ENCODE results near the gene ERGIC3. TPM values are rescaled to one million over a fixed set of nuclear protein-coding genes. Genes with fewer than 3 reads are reported as not detected.

Gene ERGIC3
- total RNA-seq = 328 TPM

DNA sequence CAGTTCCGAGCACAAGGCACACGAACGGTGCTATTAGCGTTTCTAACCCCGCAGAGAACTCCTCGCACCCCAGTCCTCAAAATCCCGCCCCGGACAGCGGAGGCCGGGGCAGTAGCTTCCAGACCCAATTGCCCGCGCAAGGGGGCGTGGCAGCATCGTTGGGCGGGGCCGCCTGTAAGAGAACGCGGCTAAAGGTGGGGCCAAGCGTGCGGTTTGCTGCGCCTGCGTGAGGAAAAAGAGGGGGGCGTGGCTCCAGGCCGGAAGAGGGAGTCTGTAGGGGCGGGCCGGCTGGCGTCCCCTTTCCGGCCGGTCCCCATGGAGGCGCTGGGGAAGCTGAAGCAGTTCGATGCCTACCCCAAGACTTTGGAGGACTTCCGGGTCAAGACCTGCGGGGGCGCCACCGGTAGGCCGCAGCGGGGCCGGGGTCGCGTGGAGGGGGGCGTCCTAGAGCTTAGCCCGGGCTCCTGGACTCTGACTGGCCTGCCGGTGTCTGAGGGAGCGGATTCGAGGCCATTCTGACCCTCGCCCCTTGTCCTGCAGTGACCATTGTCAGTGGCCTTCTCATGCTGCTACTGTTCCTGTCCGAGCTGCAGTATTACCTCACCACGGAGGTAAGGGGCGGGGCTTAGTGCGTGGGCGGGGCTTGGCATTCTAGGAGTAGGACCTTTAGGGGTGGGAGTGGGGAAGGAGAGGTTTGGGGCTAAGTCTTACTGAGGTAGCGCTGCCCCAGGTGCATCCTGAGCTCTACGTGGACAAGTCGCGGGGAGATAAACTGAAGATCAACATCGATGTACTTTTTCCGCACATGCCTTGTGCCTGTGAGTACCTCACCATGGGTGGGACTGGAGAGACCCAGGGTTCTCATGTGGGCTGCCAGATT lies at the start of gene ERGIC3:
ERGIC3 (plus strand) TSS at position 296 of the 880 bp plus-strand sequence; CDS start at position 316, 20 bp downstream.
- H3K4me1 ChIP-seq (ENCODE audit: control insufficient read depth in 3 of 3, insufficient read depth in 3 of 3, low read length in 3 of 3) = peaks cover 11 to 18% (median 12%) of the 10 kb centered on the region in 3 donors
- peak within 1 kb of the TSS; percentile 86 to 95 (median 94) for H3K4me3 ChIP-seq (ENCODE audit: low read length in 3 of 3)
- peak within 1 kb of the TSS; percentile 47 for H3K27ac ChIP-seq (ENCODE audit: low read depth, low read length)
- H3K9ac ChIP-seq (ENCODE audit: low read depth in 1 of 3, low read length in 3 of 3) = peak within 1 kb of the TSS; percentile 70 to 86 (median 82)
- H3K27me3 ChIP-seq (ENCODE audit: control insufficient read depth in 3 of 3, insufficient read depth in 3 of 3, low read length in 3 of 3) = no peaks in the 10 kb centered on the region
- no peaks in the 10 kb centered on the region for H3K9me3 ChIP-seq (ENCODE audit: control insufficient read depth in 3 of 3, low read length in 3 of 3)
- peaks cover 2 to 6% (median 4%) of the 10 kb centered on the region in 3 donors for H3K36me3 ChIP-seq (ENCODE audit: control insufficient read depth in 3 of 3, insufficient read depth in 3 of 3, low read length in 3 of 3)

DNA sequence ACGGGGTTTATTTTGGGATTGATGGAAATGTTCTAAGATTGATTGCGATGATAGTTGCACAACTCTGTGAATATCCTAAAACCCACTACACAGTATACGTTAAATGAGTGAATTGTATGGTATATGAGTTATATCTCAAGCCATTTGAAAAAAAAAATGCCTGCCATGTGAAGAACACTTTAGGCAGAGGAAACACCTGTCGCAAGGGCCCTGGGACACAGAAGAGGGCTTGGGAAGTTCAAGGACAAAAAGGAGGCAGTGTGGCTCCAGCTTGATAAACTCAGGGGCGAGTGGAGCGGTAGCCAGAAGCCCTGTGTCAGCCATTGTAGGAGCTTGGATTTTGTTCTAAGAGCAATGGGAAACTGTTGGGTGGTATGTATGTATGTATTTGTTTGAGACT lies 49.5 kb upstream of the ERGIC3 start:
- Histone ChIP-seq H3K9ac (ENCODE audit: low read depth in 1 of 3, low read length in 3 of 3) (no peak overlapping the region), H3K9me3 (ENCODE audit: control insufficient read depth in 3 of 3, low read length in 3 of 3) (no peaks in the 10 kb centered on the region), H3K27me3 (ENCODE audit: control insufficient read depth in 3 of 3, insufficient read depth in 3 of 3, low read length in 3 of 3) (no peaks in the 10 kb centered on the region), H3K4me3 (ENCODE audit: low read length in 3 of 3) (no peak overlapping the region), H3K4me1 (ENCODE audit: control insufficient read depth in 3 of 3, insufficient read depth in 3 of 3, low read length in 3 of 3) (peaks cover 27 to 30% (median 29%) of the 10 kb centered on the region in 3 donors), H3K36me3 (ENCODE audit: control insufficient read depth in 3 of 3, insufficient read depth in 3 of 3, low read length in 3 of 3) (peaks cover 34 to 61% (median 38%) of the 10 kb centered on the region in 3 donors), H3K27ac (ENCODE audit: low read depth, low read length) (no peak overlapping the region)

DNA sequence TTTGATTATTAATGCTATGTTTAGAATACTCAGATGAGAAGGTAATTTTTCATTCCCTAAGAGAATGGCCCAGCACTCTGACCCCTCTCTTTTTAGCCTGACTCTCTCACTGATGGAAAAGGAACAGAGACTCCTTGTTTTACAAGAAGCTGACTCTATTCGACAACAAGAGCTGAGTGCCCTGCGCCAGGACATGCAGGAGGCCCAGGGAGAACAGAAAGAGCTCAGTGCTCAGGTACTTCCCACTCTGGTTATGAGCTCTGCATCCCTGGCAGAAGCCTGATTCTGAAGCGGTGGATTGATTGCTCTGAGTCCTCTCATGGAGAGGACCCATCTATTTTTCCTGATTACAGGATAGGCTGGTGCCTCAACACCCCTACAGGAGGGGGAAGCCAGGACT lies 45.4 kb upstream of the ERGIC3 start:
- peak overlapping the region; percentile 36 to 66 (median 48) for H3K9ac ChIP-seq (ENCODE audit: low read depth in 1 of 3, low read length in 3 of 3)
- H3K27me3 ChIP-seq (ENCODE audit: control insufficient read depth in 3 of 3, insufficient read depth in 3 of 3, low read length in 3 of 3) = no peaks in the 10 kb centered on the region
- peak overlapping the region; percentile 77 for H3K27ac ChIP-seq (ENCODE audit: low read depth, low read length)
- peaks cover 38 to 42% (median 42%) of the 10 kb centered on the region in 3 donors for H3K4me1 ChIP-seq (ENCODE audit: control insufficient read depth in 3 of 3, insufficient read depth in 3 of 3, low read length in 3 of 3)
- no peaks in the 10 kb centered on the region for H3K9me3 ChIP-seq (ENCODE audit: control insufficient read depth in 3 of 3, low read length in 3 of 3)
- H3K4me3 ChIP-seq (ENCODE audit: low read length in 3 of 3) = no peak overlapping the region
- peaks cover 26 to 61% (median 41%) of the 10 kb centered on the region in 3 donors for H3K36me3 ChIP-seq (ENCODE audit: control insufficient read depth in 3 of 3, insufficient read depth in 3 of 3, low read length in 3 of 3)

DNA sequence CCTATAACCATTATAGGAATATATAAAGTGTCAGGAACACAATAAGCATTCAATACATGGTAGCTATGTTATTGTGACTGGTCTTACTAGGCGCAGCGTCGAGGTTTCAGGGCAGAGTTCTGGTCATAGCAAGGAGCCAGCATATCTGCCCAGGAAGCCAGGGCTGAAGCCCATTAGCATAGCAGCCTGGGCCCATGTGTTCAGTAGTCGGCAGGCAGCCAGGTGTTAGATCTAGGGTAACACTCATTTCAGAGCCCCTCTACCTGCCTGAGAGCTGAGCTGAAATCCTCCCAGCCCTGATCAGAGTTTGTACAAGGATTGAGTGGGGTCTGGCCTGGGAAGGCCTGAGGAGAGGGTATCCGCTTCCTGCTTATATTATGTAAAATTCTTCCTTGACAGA lies 44.6 kb upstream of the ERGIC3 start:
- peaks cover 31 to 62% (median 49%) of the 10 kb centered on the region in 3 donors for H3K36me3 ChIP-seq (ENCODE audit: control insufficient read depth in 3 of 3, insufficient read depth in 3 of 3, low read length in 3 of 3)

DNA sequence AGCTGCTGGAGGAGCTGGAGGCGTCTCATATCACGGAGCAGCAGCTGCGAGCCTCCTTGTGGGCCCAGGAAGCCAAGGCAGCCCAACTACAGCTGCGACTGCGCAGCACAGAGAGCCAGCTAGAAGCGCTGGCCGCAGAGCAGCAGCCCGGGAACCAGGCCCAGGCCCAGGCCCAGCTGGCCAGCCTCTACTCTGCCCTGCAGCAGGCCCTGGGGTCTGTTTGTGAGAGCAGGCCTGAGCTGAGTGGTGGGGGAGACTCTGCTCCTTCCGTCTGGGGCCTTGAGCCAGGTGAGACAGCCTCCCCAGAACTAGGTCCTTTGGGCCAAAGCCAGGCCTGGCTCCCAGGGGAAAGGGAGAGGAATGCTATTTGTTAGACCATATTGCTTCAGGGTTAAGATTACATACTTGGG lies 44.1 kb upstream of the ERGIC3 start:
- no peaks in the 10 kb centered on the region for H3K9me3 ChIP-seq (ENCODE audit: control insufficient read depth in 3 of 3, low read length in 3 of 3)
- no peaks in the 10 kb centered on the region for H3K27me3 ChIP-seq (ENCODE audit: control insufficient read depth in 3 of 3, insufficient read depth in 3 of 3, low read length in 3 of 3)
- peaks cover 38 to 42% (median 42%) of the 10 kb centered on the region in 3 donors for H3K4me1 ChIP-seq (ENCODE audit: control insufficient read depth in 3 of 3, insufficient read depth in 3 of 3, low read length in 3 of 3)
- H3K36me3 ChIP-seq (ENCODE audit: control insufficient read depth in 3 of 3, insufficient read depth in 3 of 3, low read length in 3 of 3) = peaks cover 32 to 64% (median 53%) of the 10 kb centered on the region in 3 donors
- H3K4me3 ChIP-seq (ENCODE audit: low read length in 3 of 3) = no peak overlapping the region
- H3K9ac ChIP-seq (ENCODE audit: low read depth in 1 of 3, low read length in 3 of 3) = peak overlapping the region; percentile 36 to 66 (median 55)
- H3K27ac ChIP-seq (ENCODE audit: low read depth, low read length) = peak overlapping the region; percentile 77

More for the DNA sequence above, 44.6 kb upstream of the ERGIC3 start:
- Histone ChIP-seq H3K27me3 (ENCODE audit: control insufficient read depth in 3 of 3, insufficient read depth in 3 of 3, low read length in 3 of 3) (no peaks in the 10 kb centered on the region), H3K9me3 (ENCODE audit: control insufficient read depth in 3 of 3, low read length in 3 of 3) (no peaks in the 10 kb centered on the region), H3K27ac (ENCODE audit: low read depth, low read length) (peak overlapping the region; percentile 77), H3K4me1 (ENCODE audit: control insufficient read depth in 3 of 3, insufficient read depth in 3 of 3, low read length in 3 of 3) (peaks cover 38 to 42% (median 42%) of the 10 kb centered on the region in 3 donors), H3K4me3 (ENCODE audit: low read length in 3 of 3) (no peak overlapping the region), H3K9ac (ENCODE audit: low read depth in 1 of 3, low read length in 3 of 3) (peak overlapping the region; percentile 36 to 66 (median 55))

DNA sequence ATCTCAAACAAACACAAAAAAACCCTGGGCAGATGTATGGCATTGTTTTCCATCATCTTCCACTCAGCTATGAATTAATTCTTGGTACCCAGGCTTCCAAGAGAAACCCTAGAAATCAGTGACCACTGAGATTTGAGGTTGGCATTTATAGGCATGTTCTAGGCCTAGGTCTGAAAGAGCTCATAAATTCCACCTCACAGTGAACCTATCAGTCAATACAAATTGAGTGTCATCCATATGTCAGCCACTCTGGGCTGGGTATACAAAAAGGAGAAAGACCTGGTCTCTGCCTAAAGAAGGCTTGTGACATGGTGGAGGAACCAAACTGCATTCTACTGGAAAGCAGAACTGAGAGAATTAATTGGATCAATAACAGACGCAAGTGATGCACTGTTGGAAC lies 42.6 kb upstream of the ERGIC3 start:
- H3K9me3 ChIP-seq (ENCODE audit: control insufficient read depth in 3 of 3, low read length in 3 of 3) = no peaks in the 10 kb centered on the region
- H3K4me1 ChIP-seq (ENCODE audit: control insufficient read depth in 3 of 3, insufficient read depth in 3 of 3, low read length in 3 of 3) = peaks cover 40 to 42% (median 41%) of the 10 kb centered on the region in 3 donors
- H3K9ac ChIP-seq (ENCODE audit: low read depth in 1 of 3, low read length in 3 of 3) = peak overlapping the region in 1 of 3 donors; percentile 10
- H3K36me3 ChIP-seq (ENCODE audit: control insufficient read depth in 3 of 3, insufficient read depth in 3 of 3, low read length in 3 of 3) = peaks cover 39 to 65% (median 59%) of the 10 kb centered on the region in 3 donors
- no peak overlapping the region for H3K4me3 ChIP-seq (ENCODE audit: low read length in 3 of 3)
- no peak overlapping the region for H3K27ac ChIP-seq (ENCODE audit: low read depth, low read length)
- H3K27me3 ChIP-seq (ENCODE audit: control insufficient read depth in 3 of 3, insufficient read depth in 3 of 3, low read length in 3 of 3) = no peaks in the 10 kb centered on the region

DNA sequence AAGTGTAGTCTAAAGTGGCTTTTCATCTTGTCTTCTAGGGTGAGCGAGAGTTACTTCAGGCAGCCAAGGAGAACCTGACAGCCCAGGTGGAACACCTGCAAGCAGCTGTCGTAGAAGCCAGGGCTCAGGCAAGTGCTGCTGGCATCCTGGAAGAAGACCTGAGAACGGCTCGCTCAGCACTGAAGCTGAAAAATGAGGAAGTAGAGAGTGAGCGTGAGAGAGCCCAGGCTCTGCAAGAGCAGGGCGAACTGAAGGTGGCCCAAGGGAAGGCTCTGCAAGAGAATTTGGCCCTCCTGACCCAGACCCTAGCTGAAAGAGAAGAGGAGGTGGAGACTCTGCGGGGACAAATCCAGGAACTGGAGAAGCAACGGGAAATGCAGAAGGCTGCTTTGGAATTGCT lies 39.5 kb upstream of the ERGIC3 start:
- Histone ChIP-seq H3K4me3 (ENCODE audit: low read length in 3 of 3) (no peak overlapping the region), H3K27ac (ENCODE audit: low read depth, low read length) (no peak overlapping the region), H3K27me3 (ENCODE audit: control insufficient read depth in 3 of 3, insufficient read depth in 3 of 3, low read length in 3 of 3) (no peaks in the 10 kb centered on the region), H3K4me1 (ENCODE audit: control insufficient read depth in 3 of 3, insufficient read depth in 3 of 3, low read length in 3 of 3) (peaks cover 11 to 15% (median 14%) of the 10 kb centered on the region in 3 donors), H3K9me3 (ENCODE audit: control insufficient read depth in 3 of 3, low read length in 3 of 3) (no peaks in the 10 kb centered on the region), H3K36me3 (ENCODE audit: control insufficient read depth in 3 of 3, insufficient read depth in 3 of 3, low read length in 3 of 3) (peaks cover 39 to 64% (median 64%) of the 10 kb centered on the region in 3 donors), H3K9ac (ENCODE audit: low read depth in 1 of 3, low read length in 3 of 3) (no peak overlapping the region)

DNA sequence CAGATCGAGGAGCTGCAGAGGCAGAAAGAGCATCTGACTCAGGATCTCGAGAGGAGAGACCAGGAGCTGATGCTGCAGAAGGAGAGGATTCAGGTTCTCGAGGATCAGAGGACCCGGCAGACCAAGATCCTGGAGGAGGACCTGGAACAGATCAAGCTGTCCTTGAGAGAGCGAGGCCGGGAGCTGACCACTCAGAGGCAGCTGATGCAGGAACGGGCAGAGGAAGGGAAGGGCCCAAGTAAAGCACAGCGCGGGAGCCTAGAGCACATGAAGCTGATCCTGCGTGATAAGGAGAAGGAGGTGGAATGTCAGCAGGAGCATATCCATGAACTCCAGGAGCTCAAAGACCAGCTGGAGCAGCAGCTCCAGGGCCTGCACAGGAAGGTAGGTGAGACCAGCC lies 38.6 kb upstream of the ERGIC3 start:
- Histone ChIP-seq H3K36me3 (ENCODE audit: control insufficient read depth in 3 of 3, insufficient read depth in 3 of 3, low read length in 3 of 3) (peaks cover 43 to 70% (median 60%) of the 10 kb centered on the region in 3 donors), H3K9me3 (ENCODE audit: control insufficient read depth in 3 of 3, low read length in 3 of 3) (no peaks in the 10 kb centered on the region), H3K27me3 (ENCODE audit: control insufficient read depth in 3 of 3, insufficient read depth in 3 of 3, low read length in 3 of 3) (no peaks in the 10 kb centered on the region), H3K9ac (ENCODE audit: low read depth in 1 of 3, low read length in 3 of 3) (peak overlapping the region in 1 of 3 donors; percentile 8), H3K4me1 (ENCODE audit: control insufficient read depth in 3 of 3, insufficient read depth in 3 of 3, low read length in 3 of 3) (peaks cover 2 to 6% (median 5%) of the 10 kb centered on the region in 3 donors), H3K27ac (ENCODE audit: low read depth, low read length) (no peak overlapping the region), H3K4me3 (ENCODE audit: low read length in 3 of 3) (no peak overlapping the region)

DNA sequence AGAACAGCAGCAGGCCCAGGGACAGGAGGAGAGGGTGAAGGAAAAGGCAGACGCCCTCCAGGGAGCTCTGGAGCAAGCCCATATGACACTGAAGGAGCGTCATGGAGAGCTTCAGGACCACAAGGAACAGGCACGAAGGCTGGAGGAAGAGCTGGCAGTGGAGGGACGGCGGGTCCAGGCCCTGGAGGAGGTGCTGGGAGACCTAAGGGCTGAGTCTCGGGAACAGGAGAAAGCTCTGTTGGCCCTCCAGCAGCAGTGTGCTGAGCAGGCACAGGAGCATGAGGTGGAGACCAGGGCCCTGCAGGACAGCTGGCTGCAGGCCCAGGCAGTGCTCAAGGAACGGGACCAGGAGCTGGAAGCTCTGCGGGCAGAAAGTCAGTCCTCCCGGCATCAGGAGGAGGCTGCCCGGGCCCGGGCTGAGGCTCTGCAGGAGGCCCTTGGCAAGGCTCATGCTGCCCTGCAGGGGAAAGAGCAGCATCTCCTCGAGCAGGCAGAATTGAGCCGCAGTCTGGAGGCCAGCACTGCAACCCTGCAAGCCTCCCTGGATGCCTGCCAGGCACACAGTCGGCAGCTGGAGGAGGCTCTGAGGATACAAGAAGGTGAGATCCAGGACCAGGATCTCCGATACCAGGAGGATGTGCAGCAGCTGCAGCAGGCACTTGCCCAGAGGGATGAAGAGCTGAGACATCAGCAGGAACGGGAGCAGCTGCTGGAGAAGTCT lies 37.9 kb upstream of the ERGIC3 start:
- H3K4me3 ChIP-seq (ENCODE audit: low read length in 3 of 3) = no peak overlapping the region
- peaks cover 49 to 72% (median 66%) of the 10 kb centered on the region in 3 donors for H3K36me3 ChIP-seq (ENCODE audit: control insufficient read depth in 3 of 3, insufficient read depth in 3 of 3, low read length in 3 of 3)
- peak overlapping the region in 1 of 3 donors; percentile 16 for H3K9ac ChIP-seq (ENCODE audit: low read depth in 1 of 3, low read length in 3 of 3)
- H3K27me3 ChIP-seq (ENCODE audit: control insufficient read depth in 3 of 3, insufficient read depth in 3 of 3, low read length in 3 of 3) = no peaks in the 10 kb centered on the region
- H3K4me1 ChIP-seq (ENCODE audit: control insufficient read depth in 3 of 3, insufficient read depth in 3 of 3, low read length in 3 of 3) = peaks cover 0 to 3% (median 2%) of the 10 kb centered on the region in 3 donors
- H3K9me3 ChIP-seq (ENCODE audit: control insufficient read depth in 3 of 3, low read length in 3 of 3) = no peaks in the 10 kb centered on the region
- no peak overlapping the region for H3K27ac ChIP-seq (ENCODE audit: low read depth, low read length)

Measured in skeletal muscle tissue (tissue), 4 donors.